Endothelial cell of umbilical vein (primary cell): Measurements from ENCODE around the gene C17orf100.

Experiments used
- CTCF ChIP-seq, 2 donors: IDR thresholded peaks; 1 replicate in 1 of 2; 2 replicates in 1 of 2; pipeline ENCODE4 v1.5.1; 2011; ENCODE audit warnings: low read length in 2 of 2, mild to moderate bottlenecking in 2 of 2, moderate library complexity in 2 of 2, control low read depth in 1 of 2, inconsistent platforms in 1 of 2, low read depth in 1 of 2; ENCODE audit not compliant: insufficient read depth in 1 of 2; ENCODE audit errors: extremely low read depth in 1 of 2
- POLR2A ChIP-seq: IDR thresholded peaks from 2 replicates; pipeline ENCODE4 v1.6.1; 2012; ENCODE audit warnings: low read depth, mild to moderate bottlenecking, control low read depth, low read length

GRCh38 chr17:6608321-6608720, 43.2 kb upstream of the C17orf100 start:
- no peak for TF ChIP-seq POLR2A
- TF ChIP-seq CTCF (IDR thresholded peaks at IDR 0.05; ENCODE audit: extremely low read depth in 1 of 2, insufficient read depth in 1 of 2, low read depth in 1 of 2, low read length in 2 of 2): no peak
